RWPE1 (cell line): Measurements from ENCODE around the gene PXDC1.

ENCODE experiments used
- CTCF ChIA-PET: fragments of 350-600 bp; sonication (Branson Sonifier 250); formaldehyde crosslinking; extraction: SDS; loops from one replicate; lab custom pipeline; 2021; lab: Yijun Ruan, JAX
- POLR2A ChIA-PET: fragments of 400-600 bp; formaldehyde crosslinking; extraction: SDS; loops from one replicate; lab custom pipeline; 2020; ENCODE audit warnings: antibody characterized with exemption; ENCODE audit not compliant: low non-redundant PET; lab: Yijun Ruan, JAX
- DNase-seq: peaks from one replicate; pipeline ENCODE4 v3.0.0; 2012; ENCODE audit warnings: low spot score
- H3K27ac ChIP-seq: fragments of 450-650 bp; 2 replicates; pipeline ENCODE4 v1.5.1; 2017
- TF ChIP-seq, protein P1 (sequence below): fragments of 450-650 bp; conservative IDR thresholded peaks from 2 replicates; pipeline ENCODE4 v1.5.1; 2017; ENCODE audit warnings: low read depth, mild to moderate bottlenecking

The PXDC1 gene

GRCh38 chr6:3744901-3745470, 6.5 kb downstream of the PXDC1 start:
- POLR2A ChIA-PET = no interaction called here
- TF ChIP-seq, protein P1, sequence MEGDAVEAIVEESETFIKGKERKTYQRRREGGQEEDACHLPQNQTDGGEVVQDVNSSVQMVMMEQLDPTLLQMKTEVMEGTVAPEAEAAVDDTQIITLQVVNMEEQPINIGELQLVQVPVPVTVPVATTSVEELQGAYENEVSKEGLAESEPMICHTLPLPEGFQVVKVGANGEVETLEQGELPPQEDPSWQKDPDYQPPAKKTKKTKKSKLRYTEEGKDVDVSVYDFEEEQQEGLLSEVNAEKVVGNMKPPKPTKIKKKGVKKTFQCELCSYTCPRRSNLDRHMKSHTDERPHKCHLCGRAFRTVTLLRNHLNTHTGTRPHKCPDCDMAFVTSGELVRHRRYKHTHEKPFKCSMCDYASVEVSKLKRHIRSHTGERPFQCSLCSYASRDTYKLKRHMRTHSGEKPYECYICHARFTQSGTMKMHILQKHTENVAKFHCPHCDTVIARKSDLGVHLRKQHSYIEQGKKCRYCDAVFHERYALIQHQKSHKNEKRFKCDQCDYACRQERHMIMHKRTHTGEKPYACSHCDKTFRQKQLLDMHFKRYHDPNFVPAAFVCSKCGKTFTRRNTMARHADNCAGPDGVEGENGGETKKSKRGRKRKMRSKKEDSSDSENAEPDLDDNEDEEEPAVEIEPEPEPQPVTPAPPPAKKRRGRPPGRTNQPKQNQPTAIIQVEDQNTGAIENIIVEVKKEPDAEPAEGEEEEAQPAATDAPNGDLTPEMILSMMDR = no peak
- CTCF ChIA-PET = interaction anchor here (0.5 to 1.7 kb wide), 3 partner anchors 104 to 242 kb away, joined by 3 to 12 read pairs (median 3); partner anchors contain the start of gene FAM50B
- DNase-seq = no peak
- peak overlapping the region; percentile 76 for H3K27ac ChIP-seq

- DNase-seq = no peak
- peak overlapping the region; percentile 76 for H3K27ac ChIP-seq
Measured at GRCh38 chr6:3744211-3744900, 7.2 kb downstream of the PXDC1 start.

DNA sequence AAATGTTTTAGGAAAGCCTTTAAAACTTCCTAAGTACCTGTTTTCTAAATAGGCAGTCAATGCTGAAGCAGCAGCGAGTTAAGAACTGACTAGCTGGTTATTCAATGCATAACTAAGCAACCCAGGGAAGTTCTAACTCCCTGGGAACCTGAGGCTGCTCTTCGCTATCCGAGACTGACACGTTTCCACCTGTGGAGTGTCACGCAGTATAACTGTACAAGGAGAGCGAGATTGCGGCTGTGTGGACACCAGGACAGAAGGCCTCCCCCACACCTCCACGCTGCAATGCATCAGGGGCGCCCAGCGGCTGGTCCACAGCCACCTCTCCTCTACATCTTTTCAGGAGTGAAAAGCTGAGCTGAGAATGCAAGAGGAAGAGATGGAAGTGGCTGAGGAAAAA, 8.0 kb downstream of the PXDC1 start:
- TF ChIP-seq, protein P1 = no peak
- POLR2A ChIA-PET = no interaction called here
- CTCF ChIA-PET = interaction anchor here (0.6 to 2.3 kb wide), 7 partner anchors 12 to 270 kb away, joined by 3 to 11 read pairs (median 3); partner anchors contain the start of gene FAM50B
- H3K27ac ChIP-seq = peak overlapping the region; percentile 76
- DNase-seq = no peak

More at GRCh38 chr6:3744211-3744900, 7.2 kb downstream of the PXDC1 start:
- ChIA-PET CTCF (interaction anchor here (0.5 to 1.7 kb wide), 3 partner anchors 105 to 242 kb away, joined by 3 to 12 read pairs (median 3); partner anchors contain the start of gene FAM50B), POLR2A (no interaction called here)
- TF ChIP-seq, protein P1 = no peak

DNA sequence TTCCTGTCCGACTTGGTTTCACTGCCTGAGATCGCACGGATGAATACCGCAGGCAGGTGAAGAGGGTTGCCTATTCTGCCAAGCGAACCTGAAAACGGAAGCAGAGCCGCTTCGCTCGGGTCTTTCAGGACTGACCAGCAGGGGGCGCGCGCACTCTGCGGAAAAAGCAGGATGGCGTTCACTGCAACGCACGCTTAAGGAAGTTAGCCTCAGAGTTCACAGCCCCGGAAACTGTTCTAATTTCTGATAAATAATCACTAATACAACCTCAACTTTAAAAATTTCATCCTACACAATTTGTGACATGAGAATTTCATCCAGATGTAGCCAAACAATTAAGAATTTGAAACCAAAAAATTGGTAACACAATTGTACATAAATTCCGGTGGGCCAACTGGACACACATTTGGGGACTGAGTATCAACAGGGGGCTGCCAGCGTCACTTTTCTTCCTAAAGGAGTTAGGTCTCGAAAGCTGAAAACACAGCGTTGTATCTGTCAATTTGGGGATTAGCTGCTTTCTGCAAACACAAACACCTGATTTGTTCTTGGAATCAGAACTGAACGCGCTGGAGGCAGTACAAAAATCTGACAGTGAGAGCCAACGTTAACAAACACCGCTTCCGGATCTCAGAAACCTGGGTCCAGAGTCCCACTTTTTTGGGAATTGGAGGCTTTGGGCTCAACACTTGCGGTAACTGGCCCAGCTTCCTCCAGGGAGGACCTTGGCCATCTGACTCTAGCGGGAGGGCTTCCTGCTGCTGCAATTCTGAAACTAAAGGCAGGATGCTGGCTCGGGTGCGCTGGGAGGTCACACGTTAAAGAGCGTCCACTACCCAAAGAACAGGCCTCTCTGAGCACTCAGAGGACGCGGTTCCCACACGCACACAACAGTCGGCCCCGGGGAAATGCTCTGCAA, 8.8 kb downstream of the PXDC1 start:
- ChIA-PET POLR2A (no interaction called here), CTCF (interaction anchor here (0.6 to 2.3 kb wide), 9 partner anchors 20 to 271 kb away, joined by 3 to 11 read pairs (median 3); partner anchors contain the start of gene FAM50B)
- H3K27ac ChIP-seq = peak overlapping the region; percentile 76
- DNase-seq = peak; percentile 71
- TF ChIP-seq, protein P1 = peak; percentile 92

- DNase-seq = no peak
- H3K27ac ChIP-seq = peak overlapping the region; percentile 76; the same call in 1 of the 2 replicates
- TF ChIP-seq, protein P1 = no peak
- ChIA-PET CTCF (interaction anchor here (0.8 to 2.3 kb wide), 3 partner anchors 191 to 266 kb away, joined by 3 to 11 read pairs (median 4); no protein-coding TSS in a partner anchor), POLR2A (no interaction called here)
Measured at GRCh38 chr6:3742076-3742425, 9.5 kb downstream of the PXDC1 start.
